GM19397 (cell line): ENCODE results near the gene SMC5.
"Not testable (repeated sequence)": the region's sequence is repeated elsewhere in the genome, so short reads cannot be mapped to it uniquely, and the experiment has no call there.

Experiments used
- ATAC-seq: cut with Tn5 transposase; IDR thresholded peaks from one replicate; pipeline ENCODE4 v1.9.1; 2021; ENCODE audit warnings: mild to moderate bottlenecking, moderate library complexity; ENCODE audit not compliant: unreplicated experiment

The SMC5 gene

DNA sequence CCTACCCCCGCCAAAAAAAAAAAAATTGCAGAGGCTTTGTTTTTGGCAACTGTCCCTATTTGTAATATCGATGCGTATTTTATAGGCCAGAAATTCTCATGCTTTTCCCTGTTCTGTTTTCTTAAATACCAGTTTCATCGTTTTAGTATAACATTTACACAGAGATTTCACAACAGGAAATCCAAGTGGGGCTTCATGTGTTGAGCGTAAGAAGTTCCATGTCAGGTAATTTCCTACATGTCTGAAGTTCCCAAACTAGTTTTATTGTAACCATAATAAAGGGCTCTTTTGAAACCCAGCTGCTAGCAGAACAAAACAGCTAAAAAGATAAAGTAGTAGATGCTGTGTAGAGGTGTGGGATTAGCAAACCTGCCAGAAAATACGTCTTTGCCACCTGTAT is 4.2 kb downstream of the SMC5 start:
- ATAC-seq, result no peak

DNA sequence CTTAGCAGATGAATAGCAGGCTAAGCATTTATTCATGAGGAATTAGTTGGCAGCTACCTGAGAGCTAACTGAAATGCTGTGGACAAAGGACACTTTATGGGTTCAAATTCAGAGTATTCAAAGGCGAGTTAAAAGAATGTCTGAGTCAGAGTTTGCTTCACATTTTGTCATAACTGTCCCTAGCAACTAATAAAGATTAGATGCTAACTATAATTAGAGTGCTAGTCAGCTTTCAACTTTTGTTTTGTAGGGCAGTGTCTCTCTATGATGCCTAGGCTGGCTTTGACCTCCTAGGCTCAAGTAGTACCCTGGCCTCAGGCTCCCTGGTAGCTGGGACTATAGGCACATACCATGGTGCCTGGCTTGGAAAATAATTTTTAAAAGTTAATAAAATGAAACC is 4.6 kb downstream of the SMC5 start:
- ATAC-seq, result no peak

DNA sequence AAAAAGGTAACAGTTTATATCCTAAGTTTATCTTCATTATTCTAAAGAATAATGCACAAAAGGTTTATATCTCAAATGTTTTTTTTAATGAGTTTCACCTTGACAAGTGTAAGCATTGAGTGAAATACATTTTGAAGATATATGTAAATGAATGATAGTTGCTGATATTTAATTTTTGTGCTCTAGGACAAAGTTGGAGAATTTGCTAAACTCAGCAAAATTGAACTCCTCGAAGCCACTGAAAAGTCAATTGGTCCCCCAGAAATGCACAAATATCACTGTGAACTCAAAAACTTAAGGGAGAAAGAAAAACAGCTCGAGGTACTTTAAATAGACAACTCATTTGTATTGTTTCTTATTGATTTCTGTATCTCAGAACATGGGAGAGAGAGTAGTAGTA is 19.5 kb downstream of the SMC5 start:
- ATAC-seq, result no peak

DNA sequence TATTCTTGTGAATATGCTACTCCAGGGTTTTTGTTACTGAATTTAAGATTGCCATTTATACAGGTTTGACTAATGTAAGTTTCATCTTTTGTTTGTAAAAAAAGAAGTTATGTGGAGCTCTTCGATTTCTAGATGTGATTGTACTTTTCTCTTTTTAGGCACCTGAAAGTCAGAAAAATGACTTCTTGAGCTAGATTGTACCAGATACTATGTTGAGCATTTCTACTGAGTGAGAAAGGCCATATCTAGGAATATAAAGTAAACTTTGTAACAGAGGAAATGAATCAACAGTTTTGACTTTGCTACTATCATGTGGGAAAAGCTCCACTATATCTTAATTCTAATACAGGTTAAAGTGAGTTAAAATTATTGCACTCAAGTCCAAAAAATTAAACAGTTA is 25.1 kb downstream of the SMC5 start:
- no peak for ATAC-seq

DNA sequence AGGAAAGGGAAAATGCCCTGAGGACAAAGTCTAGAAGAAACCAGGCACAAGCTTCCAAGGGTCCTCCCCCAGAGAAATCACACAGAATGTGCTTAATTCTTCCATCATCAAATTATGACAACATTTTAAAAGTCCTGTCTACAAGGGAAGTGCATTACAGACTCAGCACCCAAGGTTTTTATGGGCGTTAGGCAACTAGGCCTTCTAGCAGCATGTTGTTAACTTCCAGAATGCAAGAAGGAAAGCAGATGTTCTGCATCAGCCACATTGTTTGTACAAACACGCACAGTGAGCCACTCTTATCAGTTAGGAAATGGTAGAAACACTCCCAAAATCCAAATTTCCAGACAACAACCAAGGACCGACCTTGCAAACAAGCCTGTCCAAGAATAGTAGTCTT is 26.5 kb downstream of the SMC5 start:
- ATAC-seq, result no peak

DNA sequence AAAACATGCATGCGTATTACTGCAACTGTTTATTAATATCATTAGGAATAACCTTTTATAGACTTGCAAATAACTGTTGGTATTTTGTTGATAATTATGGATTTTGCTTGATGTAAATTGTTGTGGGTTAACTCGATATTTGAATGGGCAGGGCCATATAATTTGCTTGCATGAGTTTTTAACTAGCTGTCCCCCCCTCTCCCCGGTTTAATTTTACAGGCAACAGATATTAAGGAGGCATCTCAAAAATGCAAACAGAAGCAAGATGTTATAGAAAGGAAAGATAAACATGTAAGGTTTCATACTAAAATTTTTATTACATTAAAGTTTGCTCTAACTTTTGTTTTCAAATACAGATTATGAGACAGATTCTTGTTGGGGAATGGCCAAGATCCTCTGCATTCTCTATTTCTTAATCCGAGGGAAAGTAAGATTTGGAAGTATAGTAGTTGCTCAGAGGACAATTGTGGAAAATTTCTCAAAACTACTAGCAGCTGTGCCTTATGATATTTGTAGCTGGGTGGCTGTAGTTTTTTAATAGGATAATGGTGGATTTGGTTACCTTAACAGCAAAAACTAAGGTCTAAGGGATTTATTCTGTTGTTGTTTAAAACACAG is 27.3 kb downstream of the SMC5 start:
- ATAC-seq, result no peak

DNA sequence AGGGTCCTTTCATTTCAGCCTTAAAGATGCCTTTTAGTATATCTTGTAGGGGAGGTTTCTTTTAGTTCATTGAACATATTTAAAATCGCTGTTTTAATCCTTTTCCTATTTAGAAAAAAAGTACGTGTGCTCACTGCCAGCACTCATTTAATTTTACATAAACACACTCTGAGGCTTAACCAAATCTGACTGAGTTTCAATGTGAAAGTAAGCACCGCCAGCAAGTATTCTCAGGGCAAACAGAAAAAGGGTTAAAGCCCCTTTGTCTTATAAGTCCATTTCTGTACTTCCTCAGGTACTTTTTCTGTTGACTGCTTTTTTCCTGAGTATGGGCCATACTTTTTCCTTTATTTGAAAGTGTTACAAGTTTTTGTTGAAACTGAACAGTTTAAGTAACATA is 31.8 kb downstream of the SMC5 start:
- ATAC-seq, result no peak

DNA sequence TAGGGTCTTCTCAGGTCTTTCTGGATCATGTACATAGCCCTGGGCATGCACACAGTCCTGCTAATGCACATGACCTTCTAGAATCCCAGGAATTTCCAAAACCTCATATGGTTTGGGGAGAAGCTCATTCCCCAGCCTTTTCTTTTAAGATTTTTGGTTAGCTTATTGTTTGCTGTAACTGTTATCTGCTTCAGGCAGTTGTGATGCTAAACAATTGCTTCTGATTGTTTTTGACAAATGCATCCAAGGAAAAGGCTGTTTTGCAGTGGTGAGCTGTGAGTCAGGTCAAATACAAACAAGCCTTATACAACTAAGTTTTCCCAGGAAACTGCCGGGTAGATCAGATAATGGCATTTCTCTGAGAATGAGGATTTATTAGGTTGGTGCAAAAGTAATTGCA is 32.7 kb downstream of the SMC5 start:
- no peak for ATAC-seq

DNA sequence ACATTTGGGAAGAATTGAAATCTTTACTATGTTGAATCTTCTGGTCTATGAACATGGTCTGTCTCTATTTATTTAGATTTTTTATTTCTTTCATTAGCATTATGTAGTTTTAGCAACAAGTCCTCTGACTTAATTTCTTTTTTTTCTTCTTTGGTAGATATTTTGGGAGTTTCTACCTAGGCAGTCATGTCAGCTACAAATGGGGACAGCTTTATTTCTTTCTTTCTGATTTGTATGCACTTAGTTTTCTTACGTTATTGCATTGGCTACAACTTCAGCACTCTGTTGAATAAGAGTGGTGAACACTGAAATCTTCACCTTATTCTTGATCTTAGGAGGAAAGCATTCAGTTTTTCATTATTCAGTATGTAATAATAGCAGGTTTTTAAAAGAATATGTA is 33.5 kb downstream of the SMC5 start:
- ATAC-seq, result no peak

DNA sequence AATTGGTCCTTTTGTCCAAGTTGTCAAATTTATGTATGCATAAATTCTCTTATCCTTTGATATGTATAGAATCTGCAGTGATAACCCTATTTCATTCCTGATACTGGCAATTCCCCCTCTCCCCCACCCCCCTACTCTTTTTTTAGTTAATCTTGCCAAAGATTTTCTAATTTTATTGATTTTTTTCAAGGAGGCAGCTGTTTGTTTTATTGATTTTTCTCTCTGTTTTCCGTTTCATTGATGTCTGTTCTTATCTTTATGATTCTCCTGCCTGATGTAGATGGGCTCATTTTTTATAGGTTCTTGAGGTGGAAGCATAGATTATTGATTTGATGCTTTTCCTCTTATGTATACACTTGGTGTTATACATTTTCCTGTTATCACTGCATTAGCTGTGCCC is 34.4 kb downstream of the SMC5 start:
- ATAC-seq, result no peak

DNA sequence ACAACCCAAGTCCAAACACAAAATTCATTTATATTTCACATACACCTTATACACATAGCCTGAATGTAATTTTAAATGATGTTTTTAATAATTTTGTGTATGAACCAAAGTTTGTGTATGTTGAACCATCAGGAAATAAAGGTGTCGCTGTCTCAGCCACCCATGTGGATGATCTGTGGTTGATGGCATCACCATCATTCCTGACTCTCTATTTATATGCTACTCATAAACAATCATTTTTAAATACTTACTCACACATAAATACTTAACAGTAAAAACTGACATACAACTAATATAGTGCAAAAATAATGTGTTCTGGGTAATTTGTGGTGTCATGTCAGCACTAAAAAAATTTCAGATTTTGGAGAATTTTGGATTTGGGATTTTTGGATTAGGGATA is 38.4 kb downstream of the SMC5 start:
- no peak for ATAC-seq

DNA sequence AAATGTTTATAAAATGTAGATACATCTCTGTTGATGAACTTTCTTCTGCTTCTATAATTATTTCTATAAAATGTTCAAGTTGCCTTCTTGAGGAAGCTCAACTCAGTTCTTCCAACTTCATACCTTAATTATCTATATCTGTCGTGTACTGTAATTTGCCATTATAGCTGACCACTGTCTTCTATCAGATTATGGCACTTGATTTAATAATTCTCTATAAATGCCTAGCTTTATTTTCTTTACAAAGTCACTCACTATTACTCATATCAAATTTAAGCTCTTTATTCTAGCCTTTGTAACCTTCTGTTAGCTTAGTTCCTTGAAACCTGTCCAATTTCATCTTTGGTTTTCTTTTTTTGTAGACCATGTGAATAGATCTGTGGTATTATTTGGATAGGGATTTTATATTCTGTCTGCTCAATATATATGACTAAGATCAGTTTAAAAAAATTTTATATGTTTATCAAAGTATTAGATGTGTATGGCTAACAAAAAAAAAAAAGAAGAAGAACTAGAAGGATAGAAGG is 39.5 kb downstream of the SMC5 start:
- ATAC-seq, result no peak

DNA sequence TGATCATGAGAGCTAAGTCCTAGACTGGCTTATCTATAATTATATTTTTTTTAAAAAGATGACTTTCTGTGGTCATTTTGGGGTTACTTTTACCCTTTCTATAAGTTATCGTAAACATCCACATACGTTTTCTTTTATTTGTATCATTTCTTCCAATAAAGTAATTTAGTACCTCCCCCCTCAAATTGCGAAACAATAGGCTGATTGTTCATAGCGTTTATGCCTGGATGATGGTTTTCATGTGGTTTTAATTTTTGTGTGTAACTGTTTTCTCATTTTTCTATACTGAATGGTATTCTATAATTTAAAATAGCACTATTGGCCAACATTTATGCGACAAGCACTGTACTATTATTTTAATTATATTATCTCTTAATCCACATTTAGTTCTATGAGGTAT is 44.5 kb downstream of the SMC5 start:
- ATAC-seq, result no peak

DNA sequence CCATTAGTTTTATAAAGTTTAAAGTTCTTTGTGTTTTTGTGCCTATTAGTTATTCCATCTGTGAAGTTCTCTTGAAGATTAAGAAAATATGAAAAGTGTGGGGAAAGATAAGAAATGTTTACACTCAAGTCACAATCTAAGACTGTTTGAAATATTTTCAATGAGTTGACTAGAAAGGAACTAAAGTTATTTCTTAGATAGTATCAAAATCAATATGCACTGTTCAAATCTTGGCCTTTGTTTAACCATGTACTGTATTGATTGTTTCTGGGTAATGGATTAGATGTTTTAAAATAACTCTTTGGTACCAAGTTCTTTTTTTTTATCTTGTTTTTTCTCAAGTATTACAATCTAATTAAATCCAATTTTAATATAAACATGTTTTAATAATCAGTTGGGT is 46.0 kb downstream of the SMC5 start:
- ATAC-seq, result no peak

DNA sequence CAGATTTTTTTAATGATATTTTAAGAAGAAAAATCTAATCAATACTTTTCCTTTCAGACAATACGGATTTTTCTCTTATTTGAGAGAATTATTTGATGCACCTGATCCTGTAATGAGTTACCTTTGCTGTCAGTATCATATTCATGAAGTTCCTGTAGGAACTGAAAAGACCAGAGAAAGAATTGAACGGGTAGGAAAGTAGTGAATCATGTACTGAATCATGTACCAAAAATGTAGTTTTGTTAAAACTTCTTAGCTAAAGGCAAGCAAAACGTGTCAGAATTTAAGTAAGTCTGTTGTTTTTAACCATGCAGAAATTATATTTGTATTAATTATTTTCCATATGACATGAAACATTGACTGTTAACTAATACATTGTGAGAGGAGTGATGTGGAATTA is 56.6 kb downstream of the SMC5 start:
- ATAC-seq, result no peak

DNA sequence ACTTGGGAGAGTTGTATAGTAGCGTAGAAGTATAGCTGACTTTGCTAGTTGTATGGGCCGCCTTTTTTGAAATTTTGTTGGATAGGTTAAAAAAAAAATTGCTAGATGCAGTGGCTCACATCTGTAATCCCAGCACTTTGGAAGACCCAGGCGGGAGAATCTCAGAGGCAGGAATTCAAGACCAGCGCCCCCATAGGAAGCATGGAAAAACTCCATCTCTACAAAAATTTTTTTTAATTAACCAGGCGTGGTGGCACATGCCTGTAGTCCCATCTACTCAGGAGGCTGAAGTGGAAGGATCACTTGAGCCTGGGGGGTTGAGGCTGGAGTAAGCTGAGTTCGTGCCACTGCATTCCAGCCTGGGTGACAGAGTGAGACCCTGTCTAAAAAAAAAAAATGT is 59.2 kb downstream of the SMC5 start:
- no peak for ATAC-seq

DNA sequence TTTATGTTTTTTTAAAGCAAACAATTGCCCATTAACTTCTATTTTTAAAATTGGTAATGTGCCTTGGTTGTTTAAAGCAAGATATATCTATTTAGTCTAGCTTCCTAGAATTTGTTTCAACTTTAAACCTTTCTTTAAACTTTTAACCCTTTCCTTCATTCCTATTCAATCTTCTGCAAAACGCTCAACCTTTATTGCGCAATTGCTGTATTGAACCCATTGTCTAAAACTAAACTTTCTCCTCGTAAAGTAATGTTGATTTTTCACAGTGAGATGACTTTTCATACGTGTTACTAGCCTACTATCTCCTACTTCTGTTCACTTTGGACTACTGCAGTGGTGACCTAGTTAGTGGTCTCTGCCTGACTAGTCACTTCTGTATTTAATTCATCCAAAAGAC is 63.3 kb downstream of the SMC5 start:
- ATAC-seq, result no peak

DNA sequence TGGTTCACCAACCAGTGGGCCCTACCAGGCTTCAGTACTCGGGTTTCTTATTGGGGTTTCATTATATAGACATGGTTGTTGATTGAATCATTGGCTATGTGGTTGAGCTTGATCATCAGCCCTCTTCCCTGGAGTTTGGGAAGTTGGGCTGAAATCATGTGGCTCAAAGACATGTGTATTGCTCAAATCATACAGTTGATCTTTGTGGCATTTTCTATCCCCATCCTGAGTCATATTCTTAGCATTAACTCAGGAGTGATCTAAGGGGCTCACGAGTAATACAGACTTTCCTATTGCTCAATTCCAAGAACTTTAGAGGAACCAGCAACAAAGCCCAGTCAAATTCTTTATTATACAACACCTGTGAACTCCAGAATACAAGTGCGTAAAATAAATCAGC is 66.2 kb downstream of the SMC5 start:
- no peak for ATAC-seq

DNA sequence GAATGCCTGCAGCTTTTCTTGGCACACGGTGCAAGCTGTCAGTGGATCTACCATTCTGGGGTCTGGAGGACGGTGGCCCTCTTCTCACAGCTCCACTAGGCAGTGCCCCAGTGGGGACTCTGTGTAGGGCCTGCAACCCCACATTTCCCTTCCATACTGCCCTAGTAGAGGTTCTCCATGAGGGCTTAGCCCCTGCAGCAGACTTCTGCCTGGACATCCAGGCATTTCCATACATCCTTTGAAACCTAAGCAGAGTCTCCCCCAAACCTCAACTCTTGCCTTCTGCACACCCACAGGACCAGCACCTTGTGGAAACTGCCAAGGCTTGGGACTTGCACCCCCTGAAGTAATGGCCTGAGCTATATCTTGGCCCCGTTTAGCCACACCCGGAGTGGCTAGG is 69.8 kb downstream of the SMC5 start:
- ATAC-seq, result not testable (repeated sequence)

DNA sequence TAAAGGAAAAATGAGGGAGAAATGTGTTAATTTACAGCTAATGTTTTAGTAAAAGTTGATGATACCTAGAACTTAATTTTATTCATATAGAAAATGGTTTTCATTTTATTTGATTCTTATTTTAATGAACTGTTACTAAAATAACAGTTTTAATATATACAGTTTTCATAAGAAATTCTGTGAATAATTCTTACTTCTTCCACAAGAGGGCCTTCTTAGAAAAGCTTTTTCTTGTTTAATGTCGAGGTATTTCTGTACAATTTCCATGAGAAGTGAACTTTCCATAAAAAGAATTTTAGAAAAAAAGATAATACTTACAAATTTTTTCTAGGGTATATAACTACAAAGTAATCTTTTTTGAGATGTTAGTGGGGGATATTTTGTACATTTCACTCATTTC is 81.8 kb downstream of the SMC5 start:
- no peak for ATAC-seq

DNA sequence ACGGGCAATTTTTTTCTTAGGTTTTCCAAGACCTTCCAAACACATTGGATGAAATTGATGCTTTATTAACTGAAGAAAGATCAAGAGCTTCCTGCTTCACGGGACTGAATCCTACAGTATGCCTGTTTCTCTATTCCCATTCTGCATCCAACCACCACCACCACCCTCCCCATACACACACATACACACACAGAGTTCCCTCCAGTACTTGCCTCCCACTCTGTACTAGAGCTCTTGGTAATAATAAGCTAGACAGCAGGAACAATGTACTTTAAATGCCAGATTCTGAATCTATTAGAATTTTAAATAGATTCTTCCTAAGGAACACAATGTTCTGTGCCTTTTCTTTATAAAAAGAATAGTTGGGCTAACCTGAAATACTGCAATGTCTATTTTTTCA is 88.3 kb downstream of the SMC5 start:
- no peak for ATAC-seq

DNA sequence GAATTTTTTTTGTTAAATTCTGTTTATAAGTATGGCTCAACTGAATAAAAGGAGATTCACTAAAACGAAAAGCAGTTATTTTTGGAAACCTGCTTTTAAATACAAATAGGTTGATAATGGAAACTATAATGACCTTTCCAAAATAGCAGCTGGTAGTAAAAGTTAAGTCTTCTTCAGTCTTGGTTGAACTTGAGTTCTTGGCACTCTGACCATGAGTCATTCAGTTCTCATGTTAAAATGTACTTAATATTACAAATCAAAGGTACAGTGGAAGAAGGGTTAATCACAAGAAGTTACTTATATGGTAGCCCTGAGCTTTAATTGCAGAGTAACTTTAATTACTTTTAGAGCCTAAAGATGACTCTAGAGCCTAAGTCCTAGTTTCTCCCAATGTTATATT is 93.6 kb downstream of the SMC5 start:
- no peak for ATAC-seq

DNA sequence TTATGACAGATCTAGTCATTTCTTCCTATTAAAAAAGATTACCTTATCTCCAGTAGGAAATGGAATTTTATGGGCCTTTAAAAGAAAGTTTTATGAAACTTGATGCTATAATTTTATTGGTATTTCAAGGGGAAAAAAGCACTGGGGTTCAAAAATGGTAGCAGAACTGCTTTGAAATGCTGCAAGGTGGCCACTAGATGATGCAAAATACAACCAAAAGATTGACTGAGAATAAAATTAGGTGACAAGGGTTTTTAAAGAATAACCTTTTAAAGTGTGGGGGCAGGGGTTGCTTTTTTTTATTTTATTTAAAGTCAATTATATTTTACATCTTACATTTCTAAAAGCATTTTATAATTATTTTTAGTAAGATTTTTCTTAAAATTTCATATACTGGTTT is 94.0 kb downstream of the SMC5 start:
- no peak for ATAC-seq

DNA sequence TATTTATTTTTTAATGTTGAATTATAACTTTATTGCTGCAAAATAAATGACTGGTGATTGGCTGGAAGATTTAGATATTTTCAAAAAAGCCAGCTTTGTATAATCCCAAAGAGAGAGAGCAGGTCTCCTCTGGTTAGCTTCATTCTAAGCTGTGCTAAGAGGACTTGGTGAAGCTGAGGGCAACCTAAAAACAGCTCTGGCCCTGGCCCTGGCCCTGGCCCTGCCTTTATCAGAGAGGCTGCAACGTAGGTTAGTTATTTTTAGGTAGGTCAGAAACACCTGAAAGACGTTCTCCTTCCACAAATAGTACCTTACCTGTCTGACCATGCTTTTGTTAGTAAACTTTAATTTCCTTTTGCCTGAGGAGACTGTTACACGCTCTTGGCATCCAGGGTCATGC is 97.0 kb downstream of the SMC5 start:
- no peak for ATAC-seq
